OCI-LY3 (cell line): ENCODE measurements around the gene LCA5L.

ENCODE experiments used
- EZH2phosphoT487 ChIP-seq: fragments of 200-600 bp; shearing (Covaris generic); IDR thresholded peaks from 2 replicates; pipeline ENCODE4 v1.6.1; 2018; ENCODE audit warnings: antibody characterized with exemption, mixed run types, low read depth
- TF ChIP-seq, protein P1 (sequence below): fragments of 200-600, 300-600 bp; sonication (generic); IDR thresholded peaks from 2 replicates; pipeline ENCODE4 v1.5.1; 2014; ENCODE audit warnings: antibody characterized with exemption, low read length, low read depth

DNA sequence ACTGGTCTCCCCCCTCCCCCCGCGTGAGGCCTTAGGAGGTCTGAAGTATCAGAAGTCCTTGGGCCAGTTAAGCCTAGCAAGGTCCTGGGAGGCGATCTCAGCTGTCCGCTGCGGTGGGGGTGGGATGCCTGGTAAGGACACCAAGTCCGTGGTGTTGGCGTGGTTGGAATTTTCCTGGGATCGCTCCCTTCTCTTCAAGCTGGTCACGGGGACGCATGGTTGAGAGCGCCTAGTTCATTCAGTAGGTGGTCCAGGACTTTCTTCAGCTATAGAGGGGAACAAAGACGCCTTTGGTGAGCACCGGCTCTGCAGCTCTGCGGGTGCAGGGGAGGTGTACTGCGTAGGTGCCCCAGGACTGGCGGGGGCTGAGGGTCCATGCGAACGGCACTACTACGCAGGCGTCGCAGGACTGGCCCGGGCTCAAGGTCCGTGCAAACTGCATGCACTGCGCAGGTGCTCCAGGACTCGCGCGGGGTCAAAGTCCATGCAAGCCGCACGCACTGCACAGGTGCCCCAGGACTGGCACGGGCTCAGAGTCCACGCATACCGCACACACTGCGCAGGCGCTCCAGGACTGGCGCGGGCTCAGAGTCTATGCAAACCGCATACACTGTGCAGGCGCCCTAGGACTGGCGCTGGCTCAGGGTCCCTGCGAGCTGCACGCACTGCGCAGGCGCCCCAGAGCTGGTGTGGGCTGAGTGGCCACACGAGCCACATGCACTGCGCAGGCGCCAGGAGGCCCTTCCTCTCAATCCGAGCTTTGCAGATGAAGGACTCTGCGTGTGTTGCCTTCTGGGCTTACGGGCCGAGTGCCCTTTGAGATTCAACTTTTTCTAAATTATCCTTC lies 60.1 kb downstream of the LCA5L start:
- TF ChIP-seq EZH2phosphoT487, result no peak
- TF ChIP-seq, protein P1, sequence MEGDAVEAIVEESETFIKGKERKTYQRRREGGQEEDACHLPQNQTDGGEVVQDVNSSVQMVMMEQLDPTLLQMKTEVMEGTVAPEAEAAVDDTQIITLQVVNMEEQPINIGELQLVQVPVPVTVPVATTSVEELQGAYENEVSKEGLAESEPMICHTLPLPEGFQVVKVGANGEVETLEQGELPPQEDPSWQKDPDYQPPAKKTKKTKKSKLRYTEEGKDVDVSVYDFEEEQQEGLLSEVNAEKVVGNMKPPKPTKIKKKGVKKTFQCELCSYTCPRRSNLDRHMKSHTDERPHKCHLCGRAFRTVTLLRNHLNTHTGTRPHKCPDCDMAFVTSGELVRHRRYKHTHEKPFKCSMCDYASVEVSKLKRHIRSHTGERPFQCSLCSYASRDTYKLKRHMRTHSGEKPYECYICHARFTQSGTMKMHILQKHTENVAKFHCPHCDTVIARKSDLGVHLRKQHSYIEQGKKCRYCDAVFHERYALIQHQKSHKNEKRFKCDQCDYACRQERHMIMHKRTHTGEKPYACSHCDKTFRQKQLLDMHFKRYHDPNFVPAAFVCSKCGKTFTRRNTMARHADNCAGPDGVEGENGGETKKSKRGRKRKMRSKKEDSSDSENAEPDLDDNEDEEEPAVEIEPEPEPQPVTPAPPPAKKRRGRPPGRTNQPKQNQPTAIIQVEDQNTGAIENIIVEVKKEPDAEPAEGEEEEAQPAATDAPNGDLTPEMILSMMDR, result no peak
